HL-60 (cell line): Measurements from ENCODE around the gene LRIG2.

ENCODE experiments used
- DNase-seq, 2 experiments: peaks; one replicate each; pipeline ENCODE4 v3.0.0-alpha.2; 2010 to 2020; ENCODE audit warnings: low read depth in 1 of 2, low spot score in 1 of 2
- H3K27ac ChIP-seq: fragments of 250-450 bp; sonication (Bioruptor Pico); replicated peaks from 2 replicates; pipeline ENCODE4 v1.5.1; 2020; ENCODE audit warnings: mild to moderate bottlenecking, moderate library complexity
- H3K27me3 ChIP-seq: fragments of 250-450 bp; sonication (Bioruptor Pico); 2 replicates; pipeline ENCODE4 v1.5.1; 2021; ENCODE audit warnings: mild to moderate bottlenecking, moderate library complexity; ENCODE audit not compliant: insufficient read depth, poor library complexity, severe bottlenecking
- H3K4me3 ChIP-seq: replicated peaks from 2 replicates; pipeline ENCODE4 v1.5.1; 2011; ENCODE audit warnings: mild to moderate bottlenecking, control low read depth, low read length; ENCODE audit not compliant: insufficient read depth
- GABPA ChIP-seq: IDR thresholded peaks from 2 replicates; pipeline ENCODE4 v1.6.1; 2012; ENCODE audit warnings: low read depth
- POLR2AphosphoS5 ChIP-seq: IDR thresholded peaks from 2 replicates; pipeline ENCODE4 v1.6.1; 2012; ENCODE audit warnings: low read depth
- SPI1 ChIP-seq: IDR thresholded peaks from 2 replicates; pipeline ENCODE4 v1.6.1; 2012; ENCODE audit warnings: low read depth, mild to moderate bottlenecking, borderline replicate concordance
- TF ChIP-seq, protein P1 (sequence below): IDR thresholded peaks from 2 replicates; pipeline ENCODE4 v1.6.1; 2012; ENCODE audit warnings: low read depth; ENCODE audit not compliant: insufficient replicate concordance
- TF ChIP-seq, protein P2 (sequence below): IDR thresholded peaks from one replicate; pipeline ENCODE4 v1.5.1; 2011; ENCODE audit warnings: low read length, control low read depth, inconsistent platforms; ENCODE audit not compliant: insufficient read depth

LRIG2 gene

DNA sequence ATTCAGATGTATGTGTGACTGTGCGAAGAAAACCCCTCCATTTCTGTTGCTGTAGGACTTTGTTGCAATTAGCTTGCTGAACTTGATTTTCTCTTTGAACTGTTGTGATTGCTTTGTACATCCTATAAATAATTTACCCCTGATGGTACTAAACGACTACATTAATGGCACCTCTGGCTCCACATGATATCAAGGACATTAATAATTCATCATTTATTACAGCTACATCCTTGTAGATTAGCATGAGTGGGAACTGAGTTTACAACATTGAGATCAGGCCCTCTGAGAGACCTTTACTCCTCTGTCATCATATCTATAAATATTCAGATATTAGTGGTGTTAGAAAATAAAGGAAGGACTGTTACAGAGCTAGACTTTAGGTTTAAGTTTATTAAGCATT, 13.5 kb downstream of the LRIG2 start:
- H3K27ac ChIP-seq: no peak overlapping the region
- no peaks in the 10 kb centered on the region for H3K27me3 ChIP-seq
- no peak for DNase-seq
- H3K4me3 ChIP-seq: no peak overlapping the region
- TF ChIP-seq, protein P1, sequence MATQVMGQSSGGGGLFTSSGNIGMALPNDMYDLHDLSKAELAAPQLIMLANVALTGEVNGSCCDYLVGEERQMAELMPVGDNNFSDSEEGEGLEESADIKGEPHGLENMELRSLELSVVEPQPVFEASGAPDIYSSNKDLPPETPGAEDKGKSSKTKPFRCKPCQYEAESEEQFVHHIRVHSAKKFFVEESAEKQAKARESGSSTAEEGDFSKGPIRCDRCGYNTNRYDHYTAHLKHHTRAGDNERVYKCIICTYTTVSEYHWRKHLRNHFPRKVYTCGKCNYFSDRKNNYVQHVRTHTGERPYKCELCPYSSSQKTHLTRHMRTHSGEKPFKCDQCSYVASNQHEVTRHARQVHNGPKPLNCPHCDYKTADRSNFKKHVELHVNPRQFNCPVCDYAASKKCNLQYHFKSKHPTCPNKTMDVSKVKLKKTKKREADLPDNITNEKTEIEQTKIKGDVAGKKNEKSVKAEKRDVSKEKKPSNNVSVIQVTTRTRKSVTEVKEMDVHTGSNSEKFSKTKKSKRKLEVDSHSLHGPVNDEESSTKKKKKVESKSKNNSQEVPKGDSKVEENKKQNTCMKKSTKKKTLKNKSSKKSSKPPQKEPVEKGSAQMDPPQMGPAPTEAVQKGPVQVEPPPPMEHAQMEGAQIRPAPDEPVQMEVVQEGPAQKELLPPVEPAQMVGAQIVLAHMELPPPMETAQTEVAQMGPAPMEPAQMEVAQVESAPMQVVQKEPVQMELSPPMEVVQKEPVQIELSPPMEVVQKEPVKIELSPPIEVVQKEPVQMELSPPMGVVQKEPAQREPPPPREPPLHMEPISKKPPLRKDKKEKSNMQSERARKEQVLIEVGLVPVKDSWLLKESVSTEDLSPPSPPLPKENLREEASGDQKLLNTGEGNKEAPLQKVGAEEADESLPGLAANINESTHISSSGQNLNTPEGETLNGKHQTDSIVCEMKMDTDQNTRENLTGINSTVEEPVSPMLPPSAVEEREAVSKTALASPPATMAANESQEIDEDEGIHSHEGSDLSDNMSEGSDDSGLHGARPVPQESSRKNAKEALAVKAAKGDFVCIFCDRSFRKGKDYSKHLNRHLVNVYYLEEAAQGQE: no peak
- TF ChIP-seq SPI1 (no peak), GABPA (no peak)
- TF ChIP-seq, protein P2, sequence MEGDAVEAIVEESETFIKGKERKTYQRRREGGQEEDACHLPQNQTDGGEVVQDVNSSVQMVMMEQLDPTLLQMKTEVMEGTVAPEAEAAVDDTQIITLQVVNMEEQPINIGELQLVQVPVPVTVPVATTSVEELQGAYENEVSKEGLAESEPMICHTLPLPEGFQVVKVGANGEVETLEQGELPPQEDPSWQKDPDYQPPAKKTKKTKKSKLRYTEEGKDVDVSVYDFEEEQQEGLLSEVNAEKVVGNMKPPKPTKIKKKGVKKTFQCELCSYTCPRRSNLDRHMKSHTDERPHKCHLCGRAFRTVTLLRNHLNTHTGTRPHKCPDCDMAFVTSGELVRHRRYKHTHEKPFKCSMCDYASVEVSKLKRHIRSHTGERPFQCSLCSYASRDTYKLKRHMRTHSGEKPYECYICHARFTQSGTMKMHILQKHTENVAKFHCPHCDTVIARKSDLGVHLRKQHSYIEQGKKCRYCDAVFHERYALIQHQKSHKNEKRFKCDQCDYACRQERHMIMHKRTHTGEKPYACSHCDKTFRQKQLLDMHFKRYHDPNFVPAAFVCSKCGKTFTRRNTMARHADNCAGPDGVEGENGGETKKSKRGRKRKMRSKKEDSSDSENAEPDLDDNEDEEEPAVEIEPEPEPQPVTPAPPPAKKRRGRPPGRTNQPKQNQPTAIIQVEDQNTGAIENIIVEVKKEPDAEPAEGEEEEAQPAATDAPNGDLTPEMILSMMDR: no peak

DNA sequence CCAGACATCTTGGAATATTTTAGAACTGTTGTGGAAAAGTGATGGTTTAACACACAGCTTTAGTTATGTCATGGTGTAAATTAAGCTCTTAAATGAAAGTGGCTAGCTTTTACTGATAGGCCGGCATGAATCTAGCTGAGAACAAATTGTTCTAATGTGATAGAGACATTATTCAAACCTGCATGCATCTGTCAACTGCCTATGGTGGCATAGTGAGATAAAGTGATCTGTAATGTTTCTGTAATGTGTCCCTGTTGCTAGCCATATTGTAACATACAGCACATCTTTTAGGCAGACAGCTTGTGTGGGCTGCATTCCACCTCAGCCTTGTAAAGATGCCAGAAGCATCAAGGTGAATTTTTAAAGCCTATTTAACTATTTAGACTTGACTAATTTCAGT, 16.0 kb downstream of the LRIG2 start:
- TF ChIP-seq, protein P2: no peak
- TF ChIP-seq POLR2AphosphoS5: no peak
- TF ChIP-seq SPI1: no peak
- TF ChIP-seq, protein P1: no peak
- TF ChIP-seq GABPA: no peak
- Histone ChIP-seq H3K4me3 (no peak overlapping the region), H3K27me3 (no peaks in the 10 kb centered on the region), H3K27ac (no peak overlapping the region)
- no peak for DNase-seq

DNA sequence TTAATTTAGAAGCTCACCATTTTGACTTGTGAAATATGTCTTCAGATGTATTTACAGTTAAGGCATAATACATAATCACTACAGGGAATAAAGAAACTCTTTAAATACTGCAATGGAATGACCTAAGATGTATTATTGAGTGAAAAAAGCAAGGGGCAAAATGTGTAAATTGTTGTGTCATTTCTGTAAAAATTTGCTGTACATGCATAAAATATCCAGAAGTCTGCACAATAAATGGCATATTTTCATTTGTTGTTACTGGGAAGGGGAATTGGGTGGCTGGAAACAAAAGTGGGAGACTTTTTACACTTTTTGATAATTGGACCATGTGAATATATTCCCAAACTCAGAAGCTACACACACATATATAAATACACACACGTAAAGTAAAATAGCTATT, 17.1 kb downstream of the LRIG2 start:
- Histone ChIP-seq H3K4me3 (no peak overlapping the region), H3K27ac (no peak overlapping the region), H3K27me3 (no peaks in the 10 kb centered on the region)
- TF ChIP-seq, protein P2: no peak
- no peak for TF ChIP-seq GABPA
- TF ChIP-seq SPI1: no peak
- TF ChIP-seq POLR2AphosphoS5: no peak
- TF ChIP-seq, protein P1: no peak
- DNase-seq: no peak
